ENCODE data around the gene COL19A1. TPM values are rescaled to one million over a fixed set of nuclear protein-coding genes. Genes with fewer than 3 reads are reported as not detected.

COL19A1 gene
- total RNA-seq, 1 experiment from 2014 or later: not detected

DNA sequence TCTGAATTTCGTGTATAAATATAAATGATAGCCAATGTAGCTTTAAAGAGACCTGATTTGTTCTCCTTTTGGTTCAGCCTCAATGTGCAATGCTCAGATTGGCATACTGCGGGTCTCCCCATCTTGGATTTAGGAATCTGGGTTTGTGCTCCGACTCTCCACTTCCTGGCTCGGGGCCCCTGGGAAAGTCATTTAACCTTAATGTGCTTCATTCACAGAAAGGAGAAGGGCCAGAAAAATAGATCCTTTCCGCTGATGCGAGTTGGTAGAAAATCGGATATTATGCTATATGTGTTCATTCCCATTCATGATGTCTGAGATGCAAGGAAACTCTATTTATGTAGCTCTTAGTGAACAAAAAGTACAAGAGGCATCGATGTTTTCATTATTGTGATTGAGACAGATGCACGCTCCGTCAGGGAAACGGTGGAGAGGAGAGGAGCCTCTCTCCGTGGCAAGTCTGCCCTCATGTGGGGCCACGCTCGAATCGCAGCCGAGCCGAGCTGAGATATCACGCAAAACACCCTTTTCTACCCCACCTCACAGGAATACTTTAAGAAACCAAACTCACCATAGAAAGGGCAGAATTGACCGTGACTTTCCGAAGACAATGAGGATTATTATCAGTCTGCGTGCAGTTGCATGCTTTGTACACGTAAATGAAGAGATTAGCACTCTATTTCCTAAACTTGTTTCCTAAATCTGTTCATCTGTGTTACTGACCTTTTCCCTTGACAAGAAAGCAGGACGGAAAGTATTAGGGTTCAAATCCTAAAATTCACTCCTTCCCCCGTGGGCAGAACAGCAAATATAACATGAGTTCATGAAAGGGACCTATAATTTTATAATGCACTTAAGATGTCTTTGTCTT, 300.0 kb downstream of the COL19A1 start:
- no peaks in the 10 kb centered on the region for H3K79me2 ChIP-seq (ENCODE audit: low read depth)
- H3K9me2 ChIP-seq (ENCODE audit: insufficient read depth): no peaks in the 10 kb centered on the region
- no peaks in the 10 kb centered on the region for H3K9me3 ChIP-seq (ENCODE audit: insufficient read depth, low read depth)
- no peaks in the 10 kb centered on the region for H4K20me1 ChIP-seq (ENCODE audit: insufficient read depth)
- BruUV-seq (replicated peaks): no TSS peak
- ChIA-PET CTCF (interaction anchor here (1.2 kb wide), 1 partner anchor 1594 kb away, joined by 3 read pairs; no protein-coding TSS in a partner anchor), POLR2A (ENCODE audit: unreplicated experiment) (no interaction called here)
- no peaks in the 10 kb centered on the region for H3K27me3 ChIP-seq (ENCODE audit: insufficient read depth, low read depth)
- no peaks in the 10 kb centered on the region; the same call in 1 of the 2 replicates for H3K4me1 ChIP-seq (replicated peaks; ENCODE audit: insufficient read depth)
- H3F3A ChIP-seq (ENCODE audit: insufficient read depth, low read depth): no peaks in the 10 kb centered on the region
- H3K4me2 ChIP-seq: peak overlapping the region; percentile 51
- intact Hi-C loops (cut with micrococcal nuclease; ENCODE audit: unreplicated experiment): loop anchor here (10.0 kb wide), 1 partner anchor 332 kb away; no protein-coding TSS in a partner anchor
- H3K36me3 ChIP-seq (ENCODE audit: low read depth): no peaks in the 10 kb centered on the region
- no peak overlapping the region for H3K4me3 ChIP-seq
- H2AFZ ChIP-seq: no peak overlapping the region
- no peak for TF ChIP-seq EZH2 (IDR thresholded peaks at IDR 0.05; ENCODE audit: low read depth)
- TF ChIP-seq, protein P1, sequence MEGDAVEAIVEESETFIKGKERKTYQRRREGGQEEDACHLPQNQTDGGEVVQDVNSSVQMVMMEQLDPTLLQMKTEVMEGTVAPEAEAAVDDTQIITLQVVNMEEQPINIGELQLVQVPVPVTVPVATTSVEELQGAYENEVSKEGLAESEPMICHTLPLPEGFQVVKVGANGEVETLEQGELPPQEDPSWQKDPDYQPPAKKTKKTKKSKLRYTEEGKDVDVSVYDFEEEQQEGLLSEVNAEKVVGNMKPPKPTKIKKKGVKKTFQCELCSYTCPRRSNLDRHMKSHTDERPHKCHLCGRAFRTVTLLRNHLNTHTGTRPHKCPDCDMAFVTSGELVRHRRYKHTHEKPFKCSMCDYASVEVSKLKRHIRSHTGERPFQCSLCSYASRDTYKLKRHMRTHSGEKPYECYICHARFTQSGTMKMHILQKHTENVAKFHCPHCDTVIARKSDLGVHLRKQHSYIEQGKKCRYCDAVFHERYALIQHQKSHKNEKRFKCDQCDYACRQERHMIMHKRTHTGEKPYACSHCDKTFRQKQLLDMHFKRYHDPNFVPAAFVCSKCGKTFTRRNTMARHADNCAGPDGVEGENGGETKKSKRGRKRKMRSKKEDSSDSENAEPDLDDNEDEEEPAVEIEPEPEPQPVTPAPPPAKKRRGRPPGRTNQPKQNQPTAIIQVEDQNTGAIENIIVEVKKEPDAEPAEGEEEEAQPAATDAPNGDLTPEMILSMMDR (conservative IDR thresholded peaks at IDR 0.05): peak; percentile 63
- no peak overlapping the region for H3K27ac ChIP-seq
- DNase-seq: peak in 1 of 2 experiments; percentile 27

DNA sequence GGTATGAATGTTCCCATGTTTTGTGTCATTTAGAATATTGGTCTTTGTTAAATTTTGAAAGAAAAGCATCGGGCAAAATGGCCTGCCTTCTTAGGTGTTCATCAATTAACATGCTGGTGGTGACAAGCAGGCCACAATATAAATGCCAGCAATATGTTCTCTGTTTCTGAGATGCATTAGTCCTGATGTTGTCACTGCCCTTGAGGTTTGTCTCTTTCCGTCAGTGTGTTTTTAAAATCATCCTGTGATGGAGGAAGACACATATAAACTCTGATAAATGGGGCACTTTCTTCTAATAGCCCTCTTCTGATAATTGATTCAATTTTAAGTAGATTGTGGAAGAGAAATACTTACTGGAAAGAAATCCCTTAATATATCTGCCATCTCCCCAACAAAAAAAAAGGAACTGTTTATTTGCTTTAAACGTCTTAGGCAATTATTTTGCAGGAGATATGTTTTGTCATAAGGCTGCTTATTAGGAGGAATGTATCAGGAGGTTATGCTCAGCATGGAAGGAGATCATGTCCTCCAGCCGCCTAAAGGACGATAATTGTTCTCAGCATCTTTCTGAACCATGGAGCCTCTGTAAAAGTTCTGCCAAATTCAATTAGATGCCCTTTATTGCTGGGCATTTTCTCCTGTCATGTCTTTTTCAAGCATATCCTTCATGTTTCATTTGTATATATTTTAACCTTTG, 302.5 kb downstream of the COL19A1 start:
- intact Hi-C loops (cut with micrococcal nuclease; ENCODE audit: unreplicated experiment): loop anchor here (10.0 kb wide), 1 partner anchor 334 kb away; no protein-coding TSS in a partner anchor
- Histone ChIP-seq H3K36me3 (ENCODE audit: low read depth) (no peaks in the 10 kb centered on the region), H3K4me2 (no peak overlapping the region), H3K79me2 (ENCODE audit: low read depth) (no peaks in the 10 kb centered on the region), H2AFZ (no peak overlapping the region), H3F3A (ENCODE audit: insufficient read depth, low read depth) (no peaks in the 10 kb centered on the region), H3K9me2 (ENCODE audit: insufficient read depth) (no peaks in the 10 kb centered on the region), H3K27me3 (ENCODE audit: insufficient read depth, low read depth) (no peaks in the 10 kb centered on the region), H4K20me1 (ENCODE audit: insufficient read depth) (no peaks in the 10 kb centered on the region), H3K9me3 (ENCODE audit: insufficient read depth, low read depth) (no peaks in the 10 kb centered on the region), H3K4me3 (no peak overlapping the region), H3K27ac (no peak overlapping the region), H3K4me1 (replicated peaks; ENCODE audit: insufficient read depth) (no peaks in the 10 kb centered on the region; the same call in 1 of the 2 replicates)
- POLR2A ChIA-PET (ENCODE audit: unreplicated experiment): no interaction called here
- BruUV-seq (replicated peaks): no TSS peak
- CTCF ChIA-PET: no interaction called here
- no peak for DNase-seq
- TF ChIP-seq EZH2 (IDR thresholded peaks at IDR 0.05; ENCODE audit: low read depth): no peak
- TF ChIP-seq, protein P1 (conservative IDR thresholded peaks at IDR 0.05): no peak

DNA sequence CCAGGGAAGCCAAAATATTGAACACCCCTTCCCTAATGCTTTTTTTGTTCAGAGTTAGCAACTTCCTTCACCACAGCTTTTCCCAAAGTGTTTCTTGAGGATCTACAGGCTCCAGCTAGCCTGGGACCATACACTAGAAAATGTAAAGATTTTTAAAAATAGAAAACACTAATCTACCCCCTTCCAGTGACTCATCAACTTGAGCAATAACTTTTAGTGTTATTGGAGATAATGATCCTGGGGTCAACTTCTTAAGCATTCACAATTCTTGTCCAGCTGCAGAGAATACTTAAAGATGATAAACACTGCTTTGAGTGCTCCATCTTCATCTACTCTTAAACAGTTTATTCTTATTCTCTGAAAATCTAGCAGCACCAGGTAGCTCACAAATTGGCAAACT, 304.9 kb downstream of the COL19A1 start:
- BruUV-seq (replicated peaks): no TSS peak

More for the DNA sequence above, 304.9 kb downstream of the COL19A1 start:
- H3K4me2 ChIP-seq: no peak overlapping the region
- CTCF ChIA-PET: no interaction called here
- intact Hi-C loops (cut with micrococcal nuclease; ENCODE audit: unreplicated experiment): no loop called here
- no peaks in the 10 kb centered on the region for H3K79me2 ChIP-seq (ENCODE audit: low read depth)
- no peaks in the 10 kb centered on the region for H3F3A ChIP-seq (ENCODE audit: insufficient read depth, low read depth)
- H3K36me3 ChIP-seq (ENCODE audit: low read depth): no peaks in the 10 kb centered on the region
- H3K9me3 ChIP-seq (ENCODE audit: insufficient read depth, low read depth): no peaks in the 10 kb centered on the region
- no peak for DNase-seq
- no peaks in the 10 kb centered on the region for H3K9me2 ChIP-seq (ENCODE audit: insufficient read depth)
- no peak overlapping the region for H3K27ac ChIP-seq
- TF ChIP-seq, protein P1 (conservative IDR thresholded peaks at IDR 0.05): no peak
- no peak for TF ChIP-seq EZH2 (IDR thresholded peaks at IDR 0.05; ENCODE audit: low read depth)
- H4K20me1 ChIP-seq (ENCODE audit: insufficient read depth): no peaks in the 10 kb centered on the region
- H3K4me3 ChIP-seq: no peak overlapping the region
- POLR2A ChIA-PET (ENCODE audit: unreplicated experiment): no interaction called here
- no peak overlapping the region for H2AFZ ChIP-seq
- no peaks in the 10 kb centered on the region for H3K27me3 ChIP-seq (ENCODE audit: insufficient read depth, low read depth)
- H3K4me1 ChIP-seq (replicated peaks; ENCODE audit: insufficient read depth): no peaks in the 10 kb centered on the region; the same call in 1 of the 2 replicates

All from PC-9 (cell line).